Measurements from ENCODE around the gene TNNI2. TPM values are rescaled to one million over a fixed set of nuclear protein-coding genes. Genes with fewer than 3 reads are reported as not detected.
"Not testable (repeated sequence)": the region's sequence is repeated elsewhere in the genome, so short reads cannot be mapped to it uniquely, and the experiment has no call there.

Gene TNNI2
- total RNA-seq, 4 donors from 2014 or later: not detected

DNA sequence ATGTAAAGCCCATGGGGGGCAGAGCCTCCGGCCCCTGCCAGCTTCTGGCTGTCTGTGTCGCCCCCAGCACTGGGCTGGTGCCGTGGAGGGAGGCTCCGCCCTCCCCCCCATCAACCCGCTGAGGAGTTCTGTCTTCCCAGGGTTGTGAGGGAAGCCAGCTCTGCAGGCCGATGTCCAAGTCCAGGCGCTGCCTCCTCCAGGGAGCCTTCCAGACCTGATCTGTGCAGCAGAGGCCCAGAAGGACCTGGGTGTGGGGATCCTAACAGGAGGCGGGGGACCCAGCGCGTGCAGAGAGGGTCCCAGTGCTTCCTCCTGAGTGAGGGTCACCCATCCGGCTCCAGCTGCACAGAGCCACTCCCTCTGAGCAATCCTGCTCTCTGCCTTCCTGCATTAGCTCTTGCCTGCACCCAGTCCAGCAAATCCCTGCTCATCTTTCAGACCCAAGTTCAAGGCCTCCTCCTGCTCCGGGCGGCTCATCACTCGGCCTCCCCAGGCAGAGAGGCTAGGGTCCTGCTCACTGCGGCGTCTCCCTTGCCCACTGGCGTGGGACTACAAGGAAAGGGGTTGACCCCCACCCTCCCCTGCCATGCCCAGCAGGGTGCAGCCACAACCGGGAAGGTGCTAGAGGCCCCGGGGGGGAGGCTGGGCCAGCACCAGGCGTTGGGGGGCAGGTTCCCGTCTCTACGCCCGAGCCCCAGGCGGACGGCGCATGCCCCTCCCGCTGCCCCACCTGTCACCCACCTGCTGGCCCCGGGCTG lies 36.5 kb downstream of the TNNI2 start:
- no peak for DNase-seq (ENCODE audit: low spot score in 2 of 2)
- Histone ChIP-seq H3K27ac (peak overlapping the region; percentile 33 to 77 (median 66)), H3K4me3 (no peak overlapping the region), H3K36me3 (no peaks in the 10 kb centered on the region), H3K9me3 (no peaks in the 10 kb centered on the region), H3K4me1 (peaks cover 0 to 71% (median 25%) of the 10 kb centered on the region in 4 donors), H3K27me3 (peaks cover 0 to 14% of the 10 kb centered on the region in 2 donors)
- TF ChIP-seq, protein P1, sequence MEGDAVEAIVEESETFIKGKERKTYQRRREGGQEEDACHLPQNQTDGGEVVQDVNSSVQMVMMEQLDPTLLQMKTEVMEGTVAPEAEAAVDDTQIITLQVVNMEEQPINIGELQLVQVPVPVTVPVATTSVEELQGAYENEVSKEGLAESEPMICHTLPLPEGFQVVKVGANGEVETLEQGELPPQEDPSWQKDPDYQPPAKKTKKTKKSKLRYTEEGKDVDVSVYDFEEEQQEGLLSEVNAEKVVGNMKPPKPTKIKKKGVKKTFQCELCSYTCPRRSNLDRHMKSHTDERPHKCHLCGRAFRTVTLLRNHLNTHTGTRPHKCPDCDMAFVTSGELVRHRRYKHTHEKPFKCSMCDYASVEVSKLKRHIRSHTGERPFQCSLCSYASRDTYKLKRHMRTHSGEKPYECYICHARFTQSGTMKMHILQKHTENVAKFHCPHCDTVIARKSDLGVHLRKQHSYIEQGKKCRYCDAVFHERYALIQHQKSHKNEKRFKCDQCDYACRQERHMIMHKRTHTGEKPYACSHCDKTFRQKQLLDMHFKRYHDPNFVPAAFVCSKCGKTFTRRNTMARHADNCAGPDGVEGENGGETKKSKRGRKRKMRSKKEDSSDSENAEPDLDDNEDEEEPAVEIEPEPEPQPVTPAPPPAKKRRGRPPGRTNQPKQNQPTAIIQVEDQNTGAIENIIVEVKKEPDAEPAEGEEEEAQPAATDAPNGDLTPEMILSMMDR (IDR thresholded peaks at IDR 0.05): no peak
- TF ChIP-seq POLR2A (IDR thresholded peaks at IDR 0.05) (no peak), EP300 (IDR thresholded peaks at IDR 0.05) (no peak)
- 73 to 78% methylated on average over 19 to 28 of the region's 28 CpGs for WGBS, 2 donors

DNA sequence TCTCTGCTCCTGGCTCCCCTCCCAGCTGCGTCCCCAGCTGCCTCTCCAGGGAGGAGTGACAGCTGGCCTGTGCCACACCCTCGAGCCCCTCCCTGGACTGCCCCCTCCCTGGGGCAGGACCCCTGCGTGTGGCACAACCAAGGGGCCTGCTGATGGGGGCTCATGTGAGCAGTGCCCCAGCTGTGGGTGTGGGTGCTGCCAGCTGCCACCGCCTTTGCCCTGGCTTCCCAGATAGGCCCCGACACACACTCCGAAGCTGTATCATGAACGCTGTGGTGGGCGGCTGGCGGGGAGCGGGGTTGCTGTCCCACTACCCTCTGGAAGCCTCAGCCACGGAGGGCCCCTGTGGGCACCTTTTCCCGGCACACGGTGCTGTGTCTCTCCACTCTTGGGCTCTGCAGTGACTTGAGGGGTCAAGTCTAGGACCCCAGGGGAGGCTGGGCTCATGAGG lies 37.1 kb downstream of the TNNI2 start:
- H3K4me3 ChIP-seq; H3K9me3 ChIP-seq; H3K27me3 ChIP-seq; H3K36me3 ChIP-seq; DNase-seq (ENCODE audit: low spot score in 2 of 2): not testable (repeated sequence)
- Histone ChIP-seq H3K4me1 (peaks cover 0 to 71% (median 26%) of the 10 kb centered on the region in 4 donors), H3K27ac (peak overlapping the region in 3 of 4 donors; percentile 50 to 77 (median 67))
- WGBS, 2 donors: 78% methylated on average over 11 of the region's 13 CpGs; no CpG with 5 or more reads in 1 of the 2 donors

- no peaks in the 10 kb centered on the region for H3K36me3 ChIP-seq
Observed at GRCh38 chr11:1876361-1877063, 37.7 kb downstream of the TNNI2 start.

GRCh38 chr11:1877211-1878136 lies 38.7 kb downstream of the TNNI2 start:
- peak in 1 of 2 donors; percentile 19 for DNase-seq (ENCODE audit: low spot score in 2 of 2)
- no peaks in the 10 kb centered on the region for H3K36me3 ChIP-seq
- no peaks in the 10 kb centered on the region for H3K9me3 ChIP-seq
- TF ChIP-seq POLR2A (IDR thresholded peaks at IDR 0.05): no peak
- TF ChIP-seq EP300 (IDR thresholded peaks at IDR 0.05): no peak
- peaks cover 0 to 80% (median 38%) of the 10 kb centered on the region in 4 donors for H3K4me1 ChIP-seq
- peaks cover 0 to 4% of the 10 kb centered on the region in 2 donors for H3K27me3 ChIP-seq
- no peak overlapping the region for H3K4me3 ChIP-seq
- WGBS, 2 donors: 43 to 56% methylated on average over 14 to 32 of the region's 33 CpGs
- peak overlapping the region in 3 of 4 donors; percentile 56 to 88 (median 60) for H3K27ac ChIP-seq

More at GRCh38 chr11:1876361-1877063, 37.7 kb downstream of the TNNI2 start:
- WGBS, 2 donors: 33 to 35% methylated on average over 19 to 21 of the region's 26 CpGs
- Histone ChIP-seq H3K27ac (peak overlapping the region in 3 of 4 donors; percentile 50 to 77 (median 67)), H3K27me3 (peaks cover 0 to 4% of the 10 kb centered on the region in 2 donors), H3K9me3 (no peaks in the 10 kb centered on the region), H3K4me1 (peaks cover 0 to 73% (median 29%) of the 10 kb centered on the region in 4 donors), H3K4me3 (no peak overlapping the region)
- peak in 1 of 2 donors; percentile 25 for DNase-seq (ENCODE audit: low spot score in 2 of 2)
- TF ChIP-seq EP300 (IDR thresholded peaks at IDR 0.05) (no peak), POLR2A (IDR thresholded peaks at IDR 0.05) (no peak)
- TF ChIP-seq, protein P1 (IDR thresholded peaks at IDR 0.05): peak; percentile 27 to 63 (median 45)

DNA sequence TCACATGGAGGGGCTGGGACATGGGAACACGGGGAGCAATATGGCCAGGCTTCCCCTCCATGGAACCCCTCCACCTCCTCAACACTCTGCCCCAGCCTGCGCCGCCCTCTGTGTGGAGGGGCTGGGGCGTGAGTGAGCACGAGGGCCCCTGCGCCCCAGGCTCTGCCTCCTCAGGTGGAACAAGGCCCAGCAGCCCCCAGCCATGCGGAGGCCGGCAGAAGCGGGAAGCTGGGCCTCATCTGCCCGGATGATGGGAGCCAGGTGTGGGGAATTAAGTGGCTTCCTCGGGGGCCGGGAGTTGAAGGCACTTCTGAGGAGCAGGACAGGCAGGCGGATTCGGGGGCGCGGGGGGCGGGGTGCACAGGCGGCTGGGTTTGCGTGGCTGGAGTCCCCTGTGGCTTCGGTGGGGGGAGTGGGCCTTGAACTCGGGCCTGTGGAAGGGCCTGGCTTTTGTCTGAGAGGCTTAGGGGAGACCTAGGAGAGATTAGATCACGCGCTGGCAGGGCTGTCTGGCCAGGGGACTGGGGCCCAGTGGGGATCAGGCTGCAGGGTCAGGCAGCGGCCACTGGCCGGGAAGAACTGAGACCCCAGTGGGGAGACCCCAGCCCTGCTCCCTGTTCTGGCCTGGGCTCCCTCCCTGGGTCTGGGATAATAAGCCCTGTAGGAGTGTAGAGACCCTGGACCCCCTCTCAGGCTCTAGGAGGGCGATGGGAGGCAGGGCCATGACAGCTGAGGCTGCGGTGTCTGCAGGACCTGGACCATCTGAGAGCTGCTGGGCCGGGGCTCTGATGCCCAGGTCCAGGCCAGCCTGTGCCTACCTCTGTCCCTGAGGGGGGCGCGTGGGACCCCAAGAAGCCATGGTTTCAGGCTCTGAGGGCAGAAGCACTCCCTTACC lies 39.6 kb downstream of the TNNI2 start:
- 82 to 86% methylated on average over 26 to 28 of the region's 30 CpGs for WGBS, 2 donors
- no peak for TF ChIP-seq EP300 (IDR thresholded peaks at IDR 0.05)
- no peak for TF ChIP-seq POLR2A (IDR thresholded peaks at IDR 0.05)
- TF ChIP-seq, protein P1 (IDR thresholded peaks at IDR 0.05): no peak

More for the DNA sequence above, 39.6 kb downstream of the TNNI2 start:
- H3K4me3 ChIP-seq: no peak overlapping the region
- peaks cover 0 to 5% (median 0%) of the 10 kb centered on the region in 3 donors for H3K36me3 ChIP-seq
- H3K4me1 ChIP-seq: peaks cover 0 to 76% (median 38%) of the 10 kb centered on the region in 4 donors
- peaks cover 0 to 4% of the 10 kb centered on the region in 2 donors for H3K27me3 ChIP-seq
- H3K9me3 ChIP-seq: no peaks in the 10 kb centered on the region
- H3K27ac ChIP-seq: peak overlapping the region in 3 of 4 donors; percentile 56 to 88 (median 60)
- DNase-seq (ENCODE audit: low spot score in 2 of 2): peak in 1 of 2 donors; percentile 10
